Stimulated activated naive CD8-positive, alpha-beta T cell treated with anti-CD3 and anti-CD28 coated beads, Interleukin-15, Interleukin-2, amounts not matched to agents 100 U/mL and 50 U/mL, for 24 hours (primary cell): Measurements from ENCODE around the gene GTF2H2C.
"Not testable (repeated sequence)": the region's sequence is repeated elsewhere in the genome, so short reads cannot be mapped to it uniquely, and the experiment has no call there.

Experiments
- ATAC-seq: fragments of 150-1000 bp; cut with Tn5 transposase; one replicate; pipeline ENCODE4 v1.10.0; 2021
- DNase-seq: peaks from one replicate; pipeline ENCODE4 v3.0.0; 2021

Gene GTF2H2C

GRCh38 chr5:69566172-69566571 lies 6.2 kb downstream of the GTF2H2C start:
- ATAC-seq, DNase-seq: not testable (repeated sequence)

- not testable (repeated sequence) for DNase-seq, ATAC-seq
Measured at GRCh38 chr5:69568072-69568471, 8.1 kb downstream of the GTF2H2C start.

- DNase-seq, ATAC-seq: not testable (repeated sequence)
Measured at GRCh38 chr5:69583356-69583755, 23.4 kb downstream of the GTF2H2C start.

- not testable (repeated sequence) for ATAC-seq, DNase-seq
Measured at GRCh38 chr5:69596114-69596840, 36.3 kb downstream of the GTF2H2C start.

- DNase-seq, ATAC-seq: not testable (repeated sequence)
Measured at GRCh38 chr5:69601947-69602346, 42.0 kb downstream of the GTF2H2C start.

GRCh38 chr5:69606839-69607238 lies 46.8 kb downstream of the GTF2H2C start:
- not testable (repeated sequence) for DNase-seq, ATAC-seq

GRCh38 chr5:69607750-69608149 lies 47.8 kb downstream of the GTF2H2C start:
- not testable (repeated sequence) for DNase-seq, ATAC-seq

GRCh38 chr5:69608861-69609496 lies 49.0 kb downstream of the GTF2H2C start:
- DNase-seq, ATAC-seq: not testable (repeated sequence)

GRCh38 chr5:69614843-69615242 lies 54.9 kb downstream of the GTF2H2C start:
- not testable (repeated sequence) for DNase-seq, ATAC-seq

- ATAC-seq, DNase-seq: not testable (repeated sequence)
Measured at GRCh38 chr5:69631879-69632278, 71.9 kb downstream of the GTF2H2C start.
